HG03196 (cell line): Measurements from ENCODE around the gene IL36RN.
"Not testable (repeated sequence)": the region's sequence is repeated elsewhere in the genome, so short reads cannot be mapped to it uniquely, and the experiment has no call there.

ENCODE experiments used
- ATAC-seq: cut with Tn5 transposase; IDR thresholded peaks from one replicate; pipeline ENCODE4 v1.9.1; 2021; ENCODE audit not compliant: unreplicated experiment

Gene IL36RN

GRCh38 chr2:113072584-113072983 lies 13.6 kb downstream of the IL36RN start:
- ATAC-seq, result no peak

GRCh38 chr2:113073325-113073834 lies 14.4 kb downstream of the IL36RN start:
- no peak for ATAC-seq

GRCh38 chr2:113075030-113075429 lies 16.0 kb downstream of the IL36RN start:
- no peak for ATAC-seq

GRCh38 chr2:113075600-113075999 lies 16.6 kb downstream of the IL36RN start:
- ATAC-seq, result no peak

GRCh38 chr2:113076954-113077669 lies 18.1 kb downstream of the IL36RN start:
- ATAC-seq, result no peak

GRCh38 chr2:113077921-113078320 lies 18.9 kb downstream of the IL36RN start:
- ATAC-seq, result no peak

GRCh38 chr2:113078350-113078839 lies 19.4 kb downstream of the IL36RN start:
- ATAC-seq, result no peak

- no peak for ATAC-seq
Measured at GRCh38 chr2:113079131-113079530, 20.1 kb downstream of the IL36RN start.

- no peak for ATAC-seq
Measured at GRCh38 chr2:113080134-113080533, 21.1 kb downstream of the IL36RN start.

- ATAC-seq, result no peak
Measured at GRCh38 chr2:113081488-113082210, 22.7 kb downstream of the IL36RN start.

- no peak for ATAC-seq
Measured at GRCh38 chr2:113083296-113083695, 24.3 kb downstream of the IL36RN start.

- no peak for ATAC-seq
Measured at GRCh38 chr2:113084249-113085000, 25.4 kb downstream of the IL36RN start.

GRCh38 chr2:113085542-113085941 lies 26.5 kb downstream of the IL36RN start:
- no peak for ATAC-seq

GRCh38 chr2:113088213-113088992 lies 29.4 kb downstream of the IL36RN start:
- no peak for ATAC-seq

- no peak for ATAC-seq
Measured at GRCh38 chr2:113089916-113090315, 30.9 kb downstream of the IL36RN start.

- ATAC-seq, result no peak
Measured at GRCh38 chr2:113091231-113091896, 32.4 kb downstream of the IL36RN start.

GRCh38 chr2:113092864-113093612 lies 34.0 kb downstream of the IL36RN start:
- ATAC-seq, result no peak

- no peak for ATAC-seq
Measured at GRCh38 chr2:113093613-113093977, 34.6 kb downstream of the IL36RN start.

- not testable (repeated sequence) for ATAC-seq
Measured at GRCh38 chr2:113096306-113096705, 37.3 kb downstream of the IL36RN start.
